ENCODE results near the gene FOXK2.
"Not testable (repeated sequence)": the region's sequence is repeated elsewhere in the genome, so short reads cannot be mapped to it uniquely, and the experiment has no call there.

The FOXK2 gene

DNA sequence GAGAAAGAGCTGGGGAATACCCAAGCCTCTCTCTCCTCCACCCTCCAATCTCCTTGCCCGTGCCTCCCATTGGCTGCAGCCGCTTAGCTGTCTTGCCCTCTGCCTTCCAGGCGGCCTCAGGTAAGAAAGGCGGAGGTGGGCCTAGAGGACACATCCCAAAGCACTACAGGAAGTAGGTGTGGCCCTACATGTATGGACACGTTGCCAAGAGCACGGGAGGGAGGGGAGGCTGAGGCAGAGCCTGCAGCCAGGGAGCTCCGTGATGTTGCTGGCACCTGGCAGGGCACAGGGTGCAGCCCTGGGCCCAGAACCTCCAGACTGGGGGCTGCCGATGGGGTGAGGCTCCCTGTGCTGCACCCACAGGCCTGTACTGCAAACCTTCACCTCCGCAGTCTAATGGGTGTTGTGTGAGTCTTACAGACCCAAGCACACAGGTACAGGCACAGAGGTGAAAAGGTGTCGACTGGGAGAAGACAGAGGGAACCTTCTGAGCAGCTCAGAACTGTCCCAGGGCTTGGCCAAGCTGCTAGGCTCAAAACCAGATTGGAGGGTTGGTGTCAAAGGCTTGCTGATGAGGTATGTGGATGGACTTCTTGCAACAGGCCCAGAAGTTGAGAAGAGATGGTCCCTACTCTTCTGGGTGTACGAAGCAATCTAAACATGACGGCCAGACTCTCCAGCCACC lies 23.5 kb upstream of the FOXK2 start:
- DNase-seq (ENCODE audit: low read depth in 2 of 2), result no peak

DNA sequence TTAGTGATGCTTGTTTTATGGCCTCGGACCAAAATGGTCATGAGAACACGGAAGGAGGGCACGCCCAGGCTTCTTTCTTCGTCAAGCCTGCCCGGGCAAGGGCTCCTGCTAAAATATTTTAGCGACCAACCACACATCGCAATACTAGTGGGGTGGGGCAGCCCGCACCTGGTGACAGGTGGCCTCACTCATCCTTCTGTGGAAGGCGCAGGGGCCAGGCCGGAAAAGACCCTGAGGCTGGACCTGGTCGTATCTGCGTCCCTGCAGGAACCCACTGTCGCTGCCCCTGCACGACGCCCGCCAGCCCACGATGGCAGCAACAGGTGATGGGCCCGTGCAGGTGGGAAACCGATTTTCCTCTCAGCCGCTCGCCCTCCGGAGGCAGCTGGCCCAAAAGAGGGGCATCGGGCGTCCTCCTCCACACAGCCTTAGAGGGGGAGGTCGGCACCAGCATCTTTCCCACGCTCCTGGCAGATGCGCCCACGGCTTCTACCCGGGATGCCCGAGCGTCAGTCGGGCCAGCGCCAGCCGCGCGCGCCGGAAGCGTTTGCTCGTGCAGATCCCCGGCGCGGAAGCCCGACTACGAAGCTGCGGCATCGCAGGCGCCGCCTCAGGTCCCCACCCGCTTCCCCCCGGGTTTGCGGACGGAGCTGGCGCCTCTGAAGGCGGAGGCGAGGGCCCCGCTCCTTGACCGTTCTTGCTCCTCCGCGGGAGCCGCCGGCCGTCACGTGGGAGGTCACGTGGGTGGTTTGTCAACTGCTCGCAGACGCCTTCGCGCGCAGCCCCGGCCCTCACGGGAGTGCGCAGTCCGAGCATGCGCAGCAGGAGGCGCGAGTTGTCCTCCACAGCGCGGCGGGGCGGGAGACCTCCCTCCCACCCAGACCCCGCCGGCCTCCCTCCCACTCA lies 22.8 kb upstream of the FOXK2 start:
- DNase-seq (ENCODE audit: low read depth in 2 of 2), result peak; percentile 84

DNA sequence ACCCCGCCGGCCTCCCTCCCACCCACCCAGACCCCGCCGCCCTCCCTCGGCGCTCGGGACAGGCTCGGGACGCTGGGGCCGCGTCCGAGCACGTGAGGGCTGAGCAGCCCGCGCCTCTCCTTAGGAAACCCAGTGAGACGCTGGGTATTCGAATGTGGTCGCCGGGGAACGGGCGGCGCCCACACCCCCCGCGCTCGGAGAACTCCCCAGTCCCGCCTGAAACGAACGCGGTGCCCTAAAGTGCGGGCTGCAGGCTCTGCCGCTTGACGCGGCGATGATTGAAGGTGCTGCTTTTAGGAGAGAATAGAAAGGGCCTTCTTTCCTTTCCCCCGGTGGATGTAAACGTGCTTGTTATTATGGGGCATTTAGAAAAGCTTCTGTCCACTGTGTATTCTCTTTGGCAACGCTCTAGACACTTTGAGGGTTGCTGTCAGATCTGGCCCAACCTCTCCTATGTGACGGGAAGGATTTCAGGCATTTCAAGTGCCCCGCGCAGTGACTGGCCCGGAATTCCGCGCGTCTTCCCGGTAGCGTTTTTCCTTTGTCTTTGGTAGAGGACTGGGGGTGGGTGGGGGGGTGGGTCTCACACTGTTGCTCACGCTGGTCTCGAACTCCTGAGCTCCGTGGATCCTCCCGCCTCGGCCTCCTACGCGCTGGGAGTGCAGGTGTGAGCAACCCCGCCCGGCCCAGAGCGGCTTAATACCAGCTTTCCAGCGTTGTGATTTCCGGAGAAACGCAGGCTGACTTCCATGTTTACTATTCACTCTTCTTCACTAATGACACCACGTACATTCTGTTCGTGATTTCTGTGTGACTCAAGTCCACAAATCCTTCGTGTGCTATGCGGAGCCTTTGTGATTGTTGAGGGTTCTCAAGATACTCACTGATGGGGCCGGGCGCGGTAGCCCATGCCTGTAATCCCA lies 21.8 kb upstream of the FOXK2 start:
- DNase-seq (ENCODE audit: low read depth in 2 of 2), result no peak

DNA sequence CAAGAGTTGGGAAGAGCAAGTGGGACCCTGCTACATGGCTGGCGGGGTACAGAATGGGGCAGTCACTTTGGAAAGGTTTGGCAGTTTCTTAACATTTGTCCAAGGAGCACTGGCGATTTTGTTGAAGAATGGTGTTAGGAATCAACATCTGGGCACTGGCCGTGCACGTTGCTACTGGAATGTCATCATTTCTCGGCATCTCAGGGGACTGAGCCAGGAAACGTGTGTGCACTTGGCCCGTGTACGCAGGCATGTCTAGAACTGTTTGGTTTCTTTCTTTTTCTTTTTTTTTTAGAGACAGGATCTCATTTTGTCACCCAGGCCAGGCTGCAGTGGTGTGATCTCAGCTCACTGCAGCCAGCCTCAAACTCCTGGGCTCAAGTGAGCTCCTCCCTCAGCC lies 17.3 kb upstream of the FOXK2 start:
- DNase-seq (ENCODE audit: low read depth in 2 of 2), result no peak

DNA sequence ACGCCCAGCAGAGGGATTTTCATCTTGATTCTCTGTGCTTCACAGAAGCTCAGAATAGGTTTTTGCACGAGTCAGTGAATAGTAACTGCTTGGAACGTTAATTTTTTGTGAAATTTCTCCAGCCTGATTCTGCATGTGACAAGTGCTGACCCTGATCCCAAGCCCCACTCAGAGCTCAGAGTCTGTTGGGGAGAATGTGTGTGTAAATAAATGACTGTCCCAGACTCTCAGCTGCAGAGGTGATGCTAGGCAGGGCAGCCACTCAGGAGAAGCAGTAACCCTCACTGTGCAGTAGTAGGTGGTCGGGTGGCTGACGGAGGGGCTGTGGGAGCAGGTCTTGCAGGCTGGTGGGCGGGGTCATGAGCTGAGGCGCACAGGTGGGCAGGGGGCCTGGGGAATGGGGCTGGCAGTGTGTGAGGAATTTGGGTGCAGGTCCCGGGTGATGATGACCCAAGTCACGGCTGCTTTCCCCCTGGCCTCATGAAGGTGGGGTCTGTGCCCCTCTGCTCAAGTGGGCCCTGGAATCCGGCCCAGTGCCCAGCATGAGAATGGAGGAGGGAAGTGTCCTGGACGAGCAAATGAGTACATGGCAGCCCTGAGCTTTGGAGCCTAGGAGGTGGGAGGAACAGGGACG lies 16.3 kb upstream of the FOXK2 start:
- DNase-seq (ENCODE audit: low read depth in 2 of 2), result no peak

DNA sequence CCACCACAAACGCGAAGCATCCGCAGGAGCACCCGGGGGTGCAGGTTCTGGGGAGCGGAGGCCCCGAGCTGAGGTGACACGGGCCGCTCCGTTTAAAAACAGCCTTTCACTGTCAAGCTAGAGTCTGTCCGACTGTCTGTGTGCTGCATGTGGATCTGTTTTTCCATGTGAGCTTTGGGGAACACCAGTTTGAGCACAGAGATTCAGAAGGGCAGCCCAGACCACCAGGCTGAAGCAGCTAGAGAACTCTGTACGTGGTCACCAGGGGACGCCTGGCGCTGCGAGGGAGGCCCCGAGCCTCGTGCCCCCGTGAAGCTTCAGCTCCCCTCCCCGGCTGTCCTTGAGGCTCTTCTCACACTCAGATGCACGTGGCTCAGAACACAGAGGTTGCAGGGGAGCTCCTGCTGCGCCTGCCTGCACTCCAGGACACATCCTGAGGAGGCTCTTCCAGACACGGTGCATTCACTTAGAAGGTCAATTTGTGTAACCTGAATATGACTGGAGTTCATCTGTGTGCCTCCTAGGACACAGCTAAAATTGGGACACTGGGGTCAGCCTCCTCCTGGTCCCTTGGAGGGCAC lies 15.7 kb upstream of the FOXK2 start:
- no peak for DNase-seq (ENCODE audit: low read depth in 2 of 2)

DNA sequence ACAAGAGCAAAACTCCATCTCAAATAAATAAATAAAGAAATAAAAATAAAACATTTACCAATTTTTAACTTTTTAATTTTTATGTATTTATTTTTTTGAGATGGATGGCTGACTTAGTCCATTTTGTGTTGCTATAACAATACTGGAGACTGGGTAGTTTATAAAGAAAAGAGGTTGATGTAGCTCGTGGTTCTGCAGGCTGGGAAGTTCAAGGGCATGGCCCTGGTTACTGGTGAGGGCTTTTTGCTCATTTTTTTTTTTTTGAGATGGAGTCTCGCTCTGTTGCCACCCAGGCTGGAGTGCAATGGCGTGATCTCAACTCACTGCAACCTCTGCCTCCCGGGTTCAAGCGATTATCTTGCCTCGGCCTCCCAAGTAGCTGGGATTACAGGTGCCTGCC lies 14.2 kb upstream of the FOXK2 start:
- DNase-seq (ENCODE audit: low read depth in 2 of 2), result no peak

DNA sequence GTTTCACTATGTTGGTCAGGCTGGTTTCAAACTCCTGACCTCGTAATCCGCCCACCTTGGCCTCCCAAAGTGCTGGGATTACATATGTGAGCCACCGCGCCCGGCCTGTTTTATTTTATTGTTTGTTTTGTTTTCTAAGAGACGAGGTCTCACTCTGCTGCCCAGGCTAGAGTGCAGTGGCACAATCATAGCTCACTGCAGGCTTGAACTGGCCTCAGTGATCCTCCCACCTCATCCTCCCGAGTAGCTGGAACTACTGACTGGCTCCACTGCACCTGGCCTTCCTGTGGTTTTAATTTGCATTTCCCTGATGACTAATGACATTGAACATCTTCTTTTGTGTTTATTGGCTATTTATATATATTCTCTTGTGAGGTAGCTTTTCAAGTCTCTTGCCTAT lies 13.1 kb upstream of the FOXK2 start:
- DNase-seq (ENCODE audit: low read depth in 2 of 2), result not testable (repeated sequence)

DNA sequence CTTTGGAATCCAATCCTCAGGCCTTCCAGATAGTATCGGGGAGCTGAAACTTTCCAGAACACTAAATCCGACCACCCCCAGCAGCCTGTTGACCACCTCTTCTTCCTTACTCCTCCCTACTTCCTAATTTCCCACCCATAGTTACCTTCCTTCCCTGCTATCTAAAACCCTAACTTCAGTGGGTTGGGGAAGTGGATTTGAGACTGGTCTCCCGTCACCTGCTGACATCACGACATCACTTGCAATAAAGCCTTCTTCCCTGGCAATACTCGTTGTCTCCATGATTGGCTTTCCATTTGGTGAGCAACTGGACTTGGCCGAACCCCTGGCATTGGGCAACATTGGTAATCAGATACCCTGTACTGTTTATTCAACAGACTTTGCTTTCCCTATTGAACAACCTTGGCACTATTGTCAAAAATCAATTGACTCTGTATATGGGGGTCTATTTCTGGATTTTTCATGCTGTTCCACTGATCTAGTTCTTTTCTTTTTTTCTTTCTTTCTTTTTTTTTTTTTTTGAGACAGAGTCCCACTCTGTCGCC lies 11.8 kb upstream of the FOXK2 start:
- DNase-seq (ENCODE audit: low read depth in 2 of 2), result no peak

DNA sequence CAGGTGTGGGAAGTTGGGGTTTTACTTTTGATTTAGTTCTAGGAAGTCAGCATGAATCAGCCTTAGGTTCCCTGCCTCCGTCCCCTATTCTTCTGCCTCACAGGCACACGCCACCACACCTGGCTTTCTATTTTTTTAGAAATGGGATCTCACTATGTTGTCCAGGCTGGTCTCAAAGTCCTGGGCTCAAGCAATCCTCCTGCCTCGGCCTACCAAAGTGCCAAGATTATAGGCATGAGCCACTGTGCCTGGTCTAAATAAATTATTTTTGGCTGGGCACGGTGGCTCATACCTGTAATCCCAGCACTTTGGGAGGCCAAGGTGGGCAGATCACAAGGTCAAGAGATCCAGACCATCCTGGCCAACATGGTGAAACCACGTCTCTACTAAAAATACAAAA lies 7.9 kb upstream of the FOXK2 start:
- not testable (repeated sequence) for DNase-seq (ENCODE audit: low read depth in 2 of 2)

DNA sequence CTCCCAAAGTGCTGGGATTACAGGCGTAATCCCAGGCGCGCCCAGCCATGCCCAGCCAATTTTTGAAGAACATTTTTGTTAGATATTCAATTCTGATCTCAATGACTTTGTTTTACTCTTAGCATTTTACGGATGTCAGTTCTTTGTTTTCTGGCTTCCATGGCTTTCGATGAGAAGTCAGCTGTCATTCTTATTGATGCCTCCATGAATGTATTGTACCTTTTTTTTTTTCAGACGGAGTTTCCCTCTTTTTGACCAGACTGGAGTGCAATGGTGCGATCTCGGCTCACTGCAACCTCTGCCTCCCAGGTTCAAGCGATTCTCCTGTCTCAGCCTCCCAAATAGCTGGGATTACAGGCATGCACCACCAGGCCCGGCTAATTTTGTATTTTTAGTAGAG lies 5.7 kb upstream of the FOXK2 start:
- not testable (repeated sequence) for DNase-seq (ENCODE audit: low read depth in 2 of 2)

DNA sequence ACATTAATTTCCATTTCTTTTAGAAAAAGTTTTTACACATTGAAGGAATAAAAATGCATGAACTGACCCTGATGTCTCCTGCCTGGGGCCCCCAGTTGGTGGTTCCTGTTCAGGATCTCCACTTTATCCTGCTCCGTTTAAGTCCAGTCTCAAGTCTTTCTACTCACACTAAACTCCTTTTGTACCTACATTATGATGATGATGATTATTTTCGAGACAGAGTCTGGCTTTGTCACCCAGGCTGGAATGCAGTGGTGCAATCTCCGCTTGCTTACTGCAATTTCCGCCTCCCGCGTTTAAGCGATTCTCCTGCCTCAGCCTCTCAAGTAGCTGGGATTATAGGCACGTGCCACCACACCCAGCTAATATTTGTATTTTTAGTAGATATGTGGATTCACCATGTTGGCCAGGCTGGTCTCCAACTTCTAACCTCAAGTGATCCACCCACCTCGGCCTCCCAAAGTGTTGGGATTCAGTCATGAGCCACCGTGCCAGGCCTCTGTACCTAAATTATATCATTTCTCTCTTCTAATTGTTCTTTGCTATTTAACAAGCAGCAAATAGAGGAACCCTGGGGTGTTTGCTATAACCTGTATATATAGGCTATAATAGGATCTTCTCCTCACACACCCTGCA lies 2.2 kb upstream of the FOXK2 start:
- DNase-seq (ENCODE audit: low read depth in 2 of 2), result no peak

DNA sequence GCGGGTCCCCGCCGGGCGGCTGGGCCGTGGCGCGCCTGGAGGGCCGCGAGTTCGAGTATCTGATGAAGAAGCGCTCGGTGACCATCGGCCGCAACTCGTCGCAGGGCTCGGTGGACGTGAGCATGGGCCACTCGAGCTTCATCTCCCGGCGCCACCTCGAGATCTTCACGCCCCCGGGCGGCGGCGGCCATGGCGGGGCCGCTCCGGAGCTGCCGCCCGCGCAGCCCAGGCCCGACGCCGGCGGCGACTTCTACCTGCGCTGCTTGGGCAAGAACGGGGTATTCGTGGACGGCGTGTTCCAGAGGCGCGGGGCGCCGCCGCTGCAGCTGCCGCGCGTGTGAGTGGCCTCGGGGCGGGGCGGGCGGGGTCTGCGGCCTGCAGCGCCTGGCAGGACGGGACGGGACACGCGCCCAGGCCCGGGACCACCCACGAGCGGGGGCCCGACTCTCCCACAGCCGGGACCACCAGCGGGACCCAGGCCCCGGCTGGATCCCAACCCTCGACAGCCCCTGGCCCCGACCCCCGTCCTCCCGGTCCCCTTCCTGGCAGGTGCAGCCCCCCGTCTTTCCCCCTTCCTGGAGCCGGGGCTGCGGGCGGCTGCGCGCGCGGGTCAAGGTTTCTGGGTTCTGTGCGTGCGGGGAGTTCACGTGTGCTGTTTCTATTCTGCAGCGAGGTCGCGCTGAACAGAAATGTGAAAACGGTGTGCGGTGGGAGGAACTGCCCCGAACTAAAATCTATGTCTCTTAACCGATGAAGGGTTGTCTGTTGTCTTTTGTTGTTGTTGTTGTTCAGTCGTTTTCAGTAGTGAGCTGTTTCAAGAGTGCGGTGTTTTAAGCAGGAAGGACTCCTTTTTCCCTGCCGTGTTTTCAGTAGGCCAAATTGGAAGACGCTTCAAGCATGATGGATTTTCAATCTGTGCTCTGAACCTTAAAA lies 705 bp downstream of the FOXK2 start:
- no peak for DNase-seq (ENCODE audit: low read depth in 2 of 2)

DNA sequence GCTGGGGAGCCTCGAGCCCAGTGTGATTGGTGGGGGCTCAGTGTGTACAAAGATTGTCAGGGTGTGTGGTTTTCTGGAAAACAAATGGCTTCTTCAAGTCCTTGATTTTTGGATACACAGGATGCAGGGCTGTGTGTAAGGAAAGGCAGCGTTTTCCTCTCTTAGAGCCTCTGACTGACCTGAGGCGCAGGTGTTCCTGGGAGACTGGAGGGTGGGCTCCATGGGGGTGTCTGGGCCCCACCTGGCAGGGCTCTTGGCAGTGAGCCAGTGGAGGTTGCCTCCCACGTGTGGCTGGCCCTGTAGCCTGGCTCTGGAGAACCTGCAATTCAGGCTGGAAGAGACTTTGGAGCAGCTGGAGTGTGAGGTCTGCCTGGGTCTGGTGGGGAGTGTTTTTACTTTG lies 5.0 kb downstream of the FOXK2 start:
- no peak for DNase-seq (ENCODE audit: low read depth in 2 of 2)

DNA sequence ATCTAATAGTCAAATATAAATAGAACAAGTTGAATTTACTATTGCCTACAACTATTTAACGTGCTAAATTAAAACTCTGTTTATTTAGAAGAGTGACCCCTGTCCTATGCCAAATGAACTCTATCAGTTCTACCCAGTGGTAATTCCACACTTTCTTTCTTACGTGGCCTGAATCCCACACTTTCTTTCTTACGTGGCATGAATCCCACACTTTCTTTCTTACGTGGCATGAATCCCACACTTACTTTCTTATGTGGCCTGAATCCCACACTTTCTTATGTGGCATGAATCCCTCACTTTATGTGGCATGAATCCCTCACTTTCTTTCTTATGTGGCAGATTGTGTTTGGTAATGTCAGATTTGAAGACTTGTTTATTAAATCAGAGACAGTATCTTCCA lies 6.2 kb downstream of the FOXK2 start:
- no peak for DNase-seq (ENCODE audit: low read depth in 2 of 2)

DNA sequence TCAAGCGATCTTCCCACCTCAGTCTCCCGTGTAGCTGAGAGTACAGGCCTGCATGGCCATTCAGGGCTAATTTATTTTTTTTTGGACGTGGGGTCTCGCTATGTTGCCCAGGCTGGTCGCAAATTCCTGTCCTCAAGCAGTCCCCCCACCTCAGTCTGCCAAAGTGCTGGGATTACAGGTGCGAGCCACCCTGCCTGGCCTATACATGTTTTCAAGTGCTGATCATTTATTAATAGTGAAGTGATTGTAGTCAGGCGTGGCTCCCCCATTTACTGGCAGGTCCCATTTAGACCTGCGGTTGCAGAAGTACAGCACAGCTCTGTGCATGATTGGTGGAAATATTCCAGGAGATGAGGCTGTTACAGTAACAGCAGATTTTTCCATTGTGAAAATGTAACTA lies 8.4 kb downstream of the FOXK2 start:
- DNase-seq (ENCODE audit: low read depth in 2 of 2), result no peak

DNA sequence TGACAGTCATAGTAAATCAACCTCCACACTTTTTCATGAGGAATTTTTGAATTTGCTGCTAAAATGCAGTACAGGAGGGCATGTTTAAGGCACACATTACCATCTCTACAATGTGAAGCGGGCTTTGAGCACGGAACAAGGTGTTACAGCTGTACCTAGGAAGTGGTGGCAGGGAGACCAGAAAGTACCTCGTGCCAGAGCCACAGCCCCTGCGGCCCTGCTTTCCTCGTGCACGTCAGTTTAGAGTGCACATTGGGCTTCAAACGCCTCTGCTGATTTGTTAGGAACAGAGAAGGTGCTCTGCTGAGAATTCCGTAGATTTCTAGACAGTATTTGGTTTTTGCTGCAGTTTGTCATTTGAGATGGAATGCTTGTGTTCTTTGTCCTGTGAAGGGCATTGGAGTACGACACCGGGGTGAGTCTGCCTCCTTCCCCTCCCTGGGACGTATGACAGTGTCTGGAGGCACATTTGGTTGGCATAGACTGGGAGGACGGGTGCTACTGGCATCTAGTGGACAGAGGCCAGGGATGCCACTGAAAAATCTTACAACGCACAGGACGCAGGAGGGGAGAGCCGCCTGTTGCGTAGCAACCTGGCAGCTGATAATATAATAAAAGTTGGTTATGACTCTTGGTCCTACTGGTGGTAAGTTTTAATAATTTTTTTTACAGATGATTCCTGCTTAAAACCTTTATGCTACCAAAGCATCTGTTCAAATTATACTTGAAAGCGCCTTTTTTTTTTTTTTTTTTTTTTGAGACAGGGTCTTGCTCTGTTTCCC lies 9.1 kb downstream of the FOXK2 start:
- DNase-seq (ENCODE audit: low read depth in 2 of 2), result no peak

DNA sequence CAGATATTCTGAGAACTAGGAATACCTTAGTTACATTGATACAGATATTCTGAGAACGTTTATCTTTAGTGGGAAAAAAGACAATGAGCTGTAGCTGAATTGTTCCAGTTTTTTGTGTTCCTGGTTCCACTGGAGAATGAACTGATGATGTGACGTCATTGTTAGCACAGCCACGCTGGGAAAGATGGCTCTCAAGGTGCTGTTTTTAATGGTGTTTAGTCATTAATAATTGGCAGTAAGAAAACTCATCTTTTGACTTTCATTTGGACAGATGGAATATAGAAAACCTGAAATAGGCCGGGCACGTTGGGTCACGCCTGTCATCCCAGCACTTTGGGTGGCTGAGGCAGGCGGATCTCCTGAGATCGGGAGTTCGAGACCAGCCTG lies 10.4 kb downstream of the FOXK2 start:
- DNase-seq (ENCODE audit: low read depth in 2 of 2), result no peak

DNA sequence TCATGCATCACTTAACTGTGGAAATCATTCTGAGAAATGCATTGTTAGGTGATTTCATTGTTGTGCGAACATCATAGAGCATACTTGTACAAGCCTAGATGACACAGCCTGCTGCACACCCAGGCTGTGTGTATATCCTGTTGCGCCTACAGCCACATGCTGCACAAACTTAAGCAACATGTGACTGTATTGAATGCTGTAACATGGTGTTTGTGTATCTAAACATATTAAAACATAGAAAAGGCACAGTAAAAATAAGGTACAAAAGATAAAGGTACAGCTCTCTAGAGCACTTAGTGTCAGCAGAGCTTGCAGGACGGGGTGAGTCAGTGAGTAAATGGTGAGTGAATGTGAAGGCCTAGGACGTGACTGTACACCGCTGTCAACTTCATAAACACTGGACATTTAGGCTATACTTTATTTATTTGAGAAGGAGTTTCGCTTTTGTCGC lies 11.9 kb downstream of the FOXK2 start:
- no peak for DNase-seq (ENCODE audit: low read depth in 2 of 2)
